ENCODE results near the gene TRAPPC2.

Gene TRAPPC2

DNA sequence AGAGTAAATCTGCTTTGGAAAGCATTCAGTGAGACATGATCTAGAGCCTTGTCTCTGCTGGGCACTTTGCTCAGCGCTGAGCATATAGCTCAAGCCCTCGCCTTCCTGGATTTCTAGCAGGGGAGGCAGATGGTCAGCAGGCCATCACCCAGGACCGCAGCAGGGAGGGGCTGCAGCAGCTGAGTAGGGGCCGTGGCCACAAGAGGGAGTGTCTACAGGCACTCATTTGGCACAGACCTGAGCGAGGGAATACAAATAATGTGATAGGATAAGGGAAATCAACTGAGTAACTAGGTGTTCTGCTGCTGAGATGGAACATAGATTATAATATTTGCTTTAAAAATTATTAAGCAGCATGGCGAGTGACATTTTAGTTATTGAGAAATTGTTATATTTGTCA is 30.3 kb upstream of the TRAPPC2 start:
- no peak overlapping the region for H3K27ac ChIP-seq
- no peak overlapping the region for H3K9ac ChIP-seq (ENCODE audit: insufficient read length)

DNA sequence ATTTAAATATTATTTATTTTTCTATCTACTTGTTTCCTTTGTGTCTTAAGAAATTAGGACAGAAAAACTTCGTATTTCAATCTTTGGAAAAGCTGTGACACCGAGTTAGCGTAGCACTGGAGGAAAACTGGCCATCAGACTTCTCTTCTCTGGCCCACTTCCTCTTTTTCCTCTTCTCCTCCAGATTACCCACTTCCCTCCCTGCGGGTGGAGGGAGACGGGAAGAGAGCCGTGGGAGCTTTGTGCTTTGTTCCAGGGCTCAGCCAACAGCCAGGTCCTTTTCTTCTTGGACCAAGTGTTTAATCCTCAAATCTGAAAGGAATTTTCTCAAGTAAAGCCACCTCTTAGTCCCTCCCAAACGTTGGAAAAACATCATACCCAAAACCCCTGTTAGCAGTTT is 29.9 kb upstream of the TRAPPC2 start:
- Histone ChIP-seq H3K36me3 (ENCODE audit: insufficient read depth, low read length) (peaks cover 74% of the 10 kb centered on the region), H3K9ac (ENCODE audit: insufficient read length) (no peak overlapping the region), H3K9me3 (ENCODE audit: low read depth, low read length) (no peaks in the 10 kb centered on the region), H3K4me3 (no peak overlapping the region), H3K27ac (no peak overlapping the region)
- TF ChIP-seq POLR2AphosphoS5 (IDR thresholded peaks at IDR 0.05; ENCODE audit: borderline replicate concordance, low read depth, low read length) (no peak), FOXP2 (optimal IDR thresholded peaks at IDR 0.05; ENCODE audit: control extremely low read depth, extremely low read length, insufficient read depth) (no peak), EZH2 (IDR thresholded peaks at IDR 0.05) (no peak)
- DNase-seq (ENCODE audit: low read depth, low spot score) = no peak

More for the DNA sequence above, 30.3 kb upstream of the TRAPPC2 start:
- H3K9me3 ChIP-seq (ENCODE audit: low read depth, low read length) = no peaks in the 10 kb centered on the region
- H3K4me3 ChIP-seq = no peak overlapping the region
- no peak for DNase-seq (ENCODE audit: low read depth, low spot score)
- peaks cover 74% of the 10 kb centered on the region for H3K36me3 ChIP-seq (ENCODE audit: insufficient read depth, low read length)
- no peak for TF ChIP-seq POLR2AphosphoS5 (IDR thresholded peaks at IDR 0.05; ENCODE audit: borderline replicate concordance, low read depth, low read length)
- TF ChIP-seq EZH2 (IDR thresholded peaks at IDR 0.05) = no peak
- TF ChIP-seq FOXP2 (optimal IDR thresholded peaks at IDR 0.05; ENCODE audit: control extremely low read depth, extremely low read length, insufficient read depth) = no peak

DNA sequence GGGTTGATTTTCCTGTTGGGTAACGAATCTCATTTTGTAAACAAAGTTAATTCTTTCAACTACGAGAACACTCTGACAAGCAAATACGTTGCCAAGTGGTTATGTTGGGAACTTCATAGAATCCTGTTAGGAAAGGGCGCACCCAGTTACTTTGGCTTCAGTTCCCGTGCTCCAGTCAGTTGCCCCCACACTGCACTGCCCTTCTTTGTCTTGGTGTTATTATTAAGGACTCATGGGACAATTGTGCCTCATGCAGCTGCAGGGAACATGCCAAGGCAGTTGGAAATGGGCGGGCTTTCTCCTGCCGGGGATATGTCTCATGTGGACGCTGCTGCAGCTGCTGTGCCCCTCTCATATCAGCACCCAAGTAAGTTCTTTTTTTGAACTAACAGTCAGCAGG is 29.1 kb upstream of the TRAPPC2 start:
- Histone ChIP-seq H3K36me3 (ENCODE audit: insufficient read depth, low read length) (peaks cover 74% of the 10 kb centered on the region), H3K9ac (ENCODE audit: insufficient read length) (no peak overlapping the region)

DNA sequence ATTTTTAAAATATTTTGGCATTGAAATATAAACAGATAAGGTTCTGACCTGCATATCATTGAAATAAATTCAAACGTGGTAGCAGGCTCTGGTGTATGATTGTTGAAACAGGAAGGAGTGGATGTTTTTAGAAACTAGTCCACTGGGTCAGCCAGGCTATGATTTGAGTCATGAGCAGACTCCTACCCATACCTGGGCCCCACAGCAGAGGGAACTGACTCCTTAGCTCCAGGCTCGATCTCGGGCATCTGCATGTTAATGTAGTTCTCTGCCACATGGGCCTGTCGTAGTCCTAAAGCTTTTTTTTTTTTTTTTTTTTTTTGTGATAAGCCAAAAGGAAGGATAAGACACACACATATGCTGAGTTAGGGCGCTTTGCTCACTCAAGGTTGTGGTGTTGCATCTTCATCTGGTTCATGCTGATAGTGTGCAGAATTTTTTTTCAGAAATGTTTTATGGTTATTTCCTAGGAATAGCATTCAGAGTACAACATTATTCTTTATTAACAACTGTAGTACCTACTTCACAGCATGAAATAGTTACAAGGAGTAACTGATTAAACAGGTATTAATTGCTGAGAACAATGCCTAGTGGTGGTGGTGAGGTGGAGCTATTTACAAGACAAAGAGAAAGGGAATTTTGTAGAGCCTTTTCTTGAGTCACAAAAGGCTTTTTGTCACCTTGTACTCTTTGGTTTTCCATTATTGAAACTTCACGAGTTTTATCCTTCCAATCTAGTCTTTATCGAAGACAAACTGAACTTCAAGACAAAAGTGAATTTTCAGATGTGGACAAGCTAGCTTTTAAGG is 27.4 kb upstream of the TRAPPC2 start:
- no peak for DNase-seq (ENCODE audit: low read depth, low spot score)
- Histone ChIP-seq H3K9me3 (ENCODE audit: low read depth, low read length) (no peaks in the 10 kb centered on the region), H3K36me3 (ENCODE audit: insufficient read depth, low read length) (peaks cover 75% of the 10 kb centered on the region), H3K4me3 (no peak overlapping the region), H3K9ac (ENCODE audit: insufficient read length) (no peak overlapping the region), H3K27ac (no peak overlapping the region)
- TF ChIP-seq EZH2 (IDR thresholded peaks at IDR 0.05) (no peak), POLR2AphosphoS5 (IDR thresholded peaks at IDR 0.05; ENCODE audit: borderline replicate concordance, low read depth, low read length) (no peak), FOXP2 (optimal IDR thresholded peaks at IDR 0.05; ENCODE audit: control extremely low read depth, extremely low read length, insufficient read depth) (no peak)

More for the DNA sequence above, 29.1 kb upstream of the TRAPPC2 start:
- no peak for TF ChIP-seq POLR2AphosphoS5 (IDR thresholded peaks at IDR 0.05; ENCODE audit: borderline replicate concordance, low read depth, low read length)
- TF ChIP-seq EZH2 (IDR thresholded peaks at IDR 0.05) = no peak
- TF ChIP-seq FOXP2 (optimal IDR thresholded peaks at IDR 0.05; ENCODE audit: control extremely low read depth, extremely low read length, insufficient read depth) = no peak
- no peak for DNase-seq (ENCODE audit: low read depth, low spot score)
- Histone ChIP-seq H3K9me3 (ENCODE audit: low read depth, low read length) (no peaks in the 10 kb centered on the region), H3K27ac (no peak overlapping the region), H3K4me3 (no peak overlapping the region)

- Histone ChIP-seq H3K4me3 (no peak overlapping the region), H3K36me3 (ENCODE audit: insufficient read depth, low read length) (peaks cover 72% of the 10 kb centered on the region), H3K9me3 (ENCODE audit: low read depth, low read length) (no peaks in the 10 kb centered on the region), H3K27ac (no peak overlapping the region), H3K9ac (ENCODE audit: insufficient read length) (no peak overlapping the region)
- TF ChIP-seq EZH2 (IDR thresholded peaks at IDR 0.05) (no peak), POLR2AphosphoS5 (IDR thresholded peaks at IDR 0.05; ENCODE audit: borderline replicate concordance, low read depth, low read length) (no peak), FOXP2 (optimal IDR thresholded peaks at IDR 0.05; ENCODE audit: control extremely low read depth, extremely low read length, insufficient read depth) (no peak)
- DNase-seq (ENCODE audit: low read depth, low spot score) = no peak
Observed at GRCh38 chrX:13760426-13760825, 26.0 kb upstream of the TRAPPC2 start.

- H3K27ac ChIP-seq = no peak overlapping the region
- H3K4me3 ChIP-seq = no peak overlapping the region
- no peak for TF ChIP-seq EZH2 (IDR thresholded peaks at IDR 0.05)
- TF ChIP-seq FOXP2 (optimal IDR thresholded peaks at IDR 0.05; ENCODE audit: control extremely low read depth, extremely low read length, insufficient read depth) = no peak
- TF ChIP-seq POLR2AphosphoS5 (IDR thresholded peaks at IDR 0.05; ENCODE audit: borderline replicate concordance, low read depth, low read length) = no peak
- H3K9me3 ChIP-seq (ENCODE audit: low read depth, low read length) = no peaks in the 10 kb centered on the region
- no peak overlapping the region for H3K9ac ChIP-seq (ENCODE audit: insufficient read length)
- DNase-seq (ENCODE audit: low read depth, low spot score) = no peak
- peaks cover 66% of the 10 kb centered on the region for H3K36me3 ChIP-seq (ENCODE audit: insufficient read depth, low read length)
Observed at GRCh38 chrX:13759152-13759718, 24.8 kb upstream of the TRAPPC2 start.

DNA sequence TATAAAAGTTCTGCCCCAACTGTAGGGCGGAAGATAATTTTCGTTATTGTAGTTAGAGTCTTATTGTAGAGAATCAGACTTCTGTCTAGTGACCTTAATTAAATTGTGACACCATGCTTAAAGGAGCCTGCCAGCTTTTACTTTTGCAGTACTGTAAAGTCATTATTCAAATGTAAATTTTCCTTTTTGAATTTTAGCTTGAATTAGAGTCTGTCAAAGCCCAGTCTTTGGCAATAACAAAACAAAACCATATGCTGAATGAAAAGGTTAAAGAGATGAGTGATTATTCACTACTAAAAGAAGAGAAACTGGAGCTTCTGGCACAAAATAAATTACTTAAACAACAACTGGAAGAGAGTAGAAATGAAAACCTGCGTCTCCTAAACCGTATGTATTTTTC is 22.0 kb upstream of the TRAPPC2 start:
- Histone ChIP-seq H3K36me3 (ENCODE audit: insufficient read depth, low read length) (peaks cover 61% of the 10 kb centered on the region), H3K9ac (ENCODE audit: insufficient read length) (no peak overlapping the region), H3K27ac (no peak overlapping the region)

DNA sequence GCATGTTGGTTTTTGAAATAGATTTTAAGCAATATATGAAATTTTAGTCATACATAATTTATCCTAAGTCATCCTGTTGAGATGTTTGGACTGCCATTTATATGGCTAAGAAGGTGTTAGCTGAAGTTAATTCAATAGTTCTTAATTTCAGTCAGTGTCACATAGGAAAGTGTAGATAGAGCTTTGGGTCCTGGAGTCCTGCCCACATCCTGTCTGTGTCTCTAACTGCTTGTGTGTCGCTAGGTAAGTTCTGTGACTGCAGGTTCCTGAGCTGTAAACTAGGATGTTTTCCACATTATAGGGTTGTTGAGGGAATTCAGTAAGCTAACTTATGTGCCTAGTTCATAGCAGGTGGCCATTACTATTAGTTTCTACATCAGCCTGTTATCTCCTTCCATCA is 20.8 kb upstream of the TRAPPC2 start:
- no peak overlapping the region for H3K27ac ChIP-seq
- H3K4me3 ChIP-seq = no peak overlapping the region
- no peak for DNase-seq (ENCODE audit: low read depth, low spot score)
- peaks cover 59% of the 10 kb centered on the region for H3K36me3 ChIP-seq (ENCODE audit: insufficient read depth, low read length)
- H3K9me3 ChIP-seq (ENCODE audit: low read depth, low read length) = no peaks in the 10 kb centered on the region
- no peak overlapping the region for H3K9ac ChIP-seq (ENCODE audit: insufficient read length)
- TF ChIP-seq POLR2AphosphoS5 (IDR thresholded peaks at IDR 0.05; ENCODE audit: borderline replicate concordance, low read depth, low read length) (no peak), FOXP2 (optimal IDR thresholded peaks at IDR 0.05; ENCODE audit: control extremely low read depth, extremely low read length, insufficient read depth) (no peak), EZH2 (IDR thresholded peaks at IDR 0.05) (no peak)

More for the DNA sequence above, 22.0 kb upstream of the TRAPPC2 start:
- DNase-seq (ENCODE audit: low read depth, low spot score) = no peak
- TF ChIP-seq FOXP2 (optimal IDR thresholded peaks at IDR 0.05; ENCODE audit: control extremely low read depth, extremely low read length, insufficient read depth) (no peak), POLR2AphosphoS5 (IDR thresholded peaks at IDR 0.05; ENCODE audit: borderline replicate concordance, low read depth, low read length) (no peak), EZH2 (IDR thresholded peaks at IDR 0.05) (no peak)
- Histone ChIP-seq H3K9me3 (ENCODE audit: low read depth, low read length) (no peaks in the 10 kb centered on the region), H3K4me3 (no peak overlapping the region)

Measured in SK-N-MC (cell line).